Stimulated activated naive CD8-positive, alpha-beta T cell treated with anti-CD3 and anti-CD28 coated beads, Interleukin-15, Interleukin-2, amounts not matched to agents 100 U/mL and 50 U/mL, for 24 hours (primary cell): ENCODE results near the gene MIGA1.
A peak's percentile ranks its signal among the peaks of the same experiment; 100 is the strongest.

Source experiments
- ATAC-seq: fragments of 150-1000 bp; cut with Tn5 transposase; one replicate; pipeline ENCODE4 v1.10.0; 2021
- DNase-seq: peaks from one replicate; pipeline ENCODE4 v3.0.0; 2021

MIGA1 gene

GRCh38 chr1:77847621-77848080 is 68.2 kb downstream of the MIGA1 start:
- peak; percentile 34 for DNase-seq
- ATAC-seq = peak; percentile 75

- ATAC-seq (peak; percentile 46), DNase-seq (no peak)
Measured at GRCh38 chr1:77850082-77850481, 70.6 kb downstream of the MIGA1 start.

GRCh38 chr1:77857552-77857951 is 78.1 kb downstream of the MIGA1 start:
- no peak for ATAC-seq

GRCh38 chr1:77858725-77859124 is 79.3 kb downstream of the MIGA1 start:
- no peak for ATAC-seq
- DNase-seq = no peak

More at GRCh38 chr1:77857552-77857951, 78.1 kb downstream of the MIGA1 start:
- no peak for DNase-seq

DNA sequence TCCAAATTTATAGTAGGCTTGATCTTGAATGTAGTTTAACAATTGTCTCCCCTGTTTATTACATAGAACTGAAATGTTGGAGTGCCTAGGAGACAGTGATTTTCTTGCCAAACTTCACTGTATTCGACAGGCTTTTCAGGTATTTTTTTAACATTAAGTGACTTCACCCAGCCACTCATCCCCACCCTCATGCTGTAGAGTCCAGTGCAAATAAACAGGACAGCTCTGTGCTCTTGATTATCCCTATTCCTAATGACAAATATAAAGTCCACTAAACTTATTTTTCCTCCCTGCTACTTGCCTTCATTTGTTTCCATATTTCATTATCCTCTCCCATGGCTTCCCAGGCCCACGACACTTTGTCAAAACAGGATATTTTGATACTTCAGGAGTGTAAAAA is 79.8 kb downstream of the MIGA1 start:
- no peak for ATAC-seq

GRCh38 chr1:77866296-77866695 is 86.8 kb downstream of the MIGA1 start:
- DNase-seq (no peak), ATAC-seq (no peak)

More for the DNA sequence above, 79.8 kb downstream of the MIGA1 start:
- no peak for DNase-seq

- DNase-seq = no peak
- no peak for ATAC-seq
Measured at GRCh38 chr1:77872645-77873044, 93.2 kb downstream of the MIGA1 start.

- DNase-seq (no peak), ATAC-seq (no peak)
Measured at GRCh38 chr1:77873461-77873860, 94.0 kb downstream of the MIGA1 start.

GRCh38 chr1:77874804-77875445 is 95.5 kb downstream of the MIGA1 start:
- ATAC-seq (no peak), DNase-seq (no peak)

- DNase-seq = no peak
- no peak for ATAC-seq
Measured at GRCh38 chr1:77876884-77877283, 97.4 kb downstream of the MIGA1 start.

DNA sequence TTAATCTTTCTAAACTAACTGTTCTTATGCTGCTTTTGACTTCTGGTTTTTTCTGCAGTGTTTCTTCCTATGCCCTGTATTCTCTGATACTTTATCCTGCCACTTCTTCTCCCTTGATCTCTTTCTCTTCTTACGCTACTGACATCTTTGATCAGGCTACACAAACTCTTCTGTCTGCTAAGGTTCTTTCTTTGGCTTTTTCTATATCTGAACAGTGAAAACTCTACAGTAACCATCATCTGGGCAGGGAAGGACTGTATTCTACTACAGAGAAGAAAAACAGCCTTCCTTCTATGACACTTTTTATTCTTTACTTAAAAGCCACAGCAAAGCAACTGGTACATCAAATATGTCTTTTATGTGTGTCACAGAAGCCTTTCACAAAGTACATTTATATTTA is 101.6 kb downstream of the MIGA1 start:
- no peak for ATAC-seq

DNA sequence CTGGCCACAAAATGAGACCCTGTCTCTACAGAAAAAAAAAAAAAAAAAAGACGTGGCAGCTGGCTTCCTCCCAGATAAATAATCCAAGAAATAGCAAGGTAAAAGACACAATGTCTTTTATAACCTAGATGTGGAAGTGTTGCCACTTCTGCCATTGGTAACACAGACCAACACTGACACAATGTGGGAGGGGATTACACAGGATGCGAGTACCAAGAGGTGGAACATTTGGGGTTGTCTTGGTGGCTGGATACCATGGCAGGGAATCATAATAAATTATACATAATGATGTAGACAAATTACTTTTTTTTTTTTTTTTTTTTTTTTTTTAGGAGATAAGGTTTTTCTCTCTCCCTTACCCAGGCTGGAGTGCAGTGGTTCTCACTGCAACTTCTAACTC is 103.0 kb downstream of the MIGA1 start:
- no peak for ATAC-seq
- no peak for DNase-seq

More for the DNA sequence above, 101.6 kb downstream of the MIGA1 start:
- no peak for DNase-seq

DNA sequence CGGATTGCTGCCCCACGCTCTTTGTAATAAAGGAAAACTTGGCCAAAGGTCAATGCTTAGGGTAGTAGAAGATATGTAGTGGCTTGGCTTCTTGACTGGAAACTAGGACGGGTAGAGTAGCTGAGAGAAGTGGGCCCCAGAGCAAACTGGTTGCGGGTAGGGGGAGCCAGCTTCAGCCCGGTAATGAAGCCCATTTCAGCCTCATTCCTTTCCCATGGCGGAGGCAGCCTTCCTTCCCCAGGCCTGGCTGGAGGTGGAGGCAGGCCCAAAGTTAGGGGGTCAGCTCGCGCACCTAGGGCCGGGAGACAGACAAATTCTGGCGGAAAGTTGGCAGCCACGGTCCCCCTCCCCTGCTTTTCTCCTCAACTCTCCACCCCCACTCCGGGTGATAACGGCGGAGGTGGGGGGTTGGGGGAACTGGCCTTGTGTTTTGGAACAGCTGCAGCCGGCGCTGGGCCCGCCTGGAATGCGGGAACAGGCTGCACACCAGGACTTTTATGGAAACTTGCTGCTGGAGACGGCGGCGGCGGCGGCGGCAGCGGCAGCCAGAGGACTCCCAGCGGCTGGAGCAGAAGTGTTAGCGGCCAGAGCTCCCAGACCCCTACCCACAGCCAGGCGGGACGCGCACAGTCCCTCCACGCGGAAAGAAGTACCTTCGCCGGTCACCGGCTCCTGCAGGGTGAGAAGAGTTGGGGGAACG is 108.8 kb downstream of the MIGA1 start, which contains the start of gene NEXN:
Gene NEXN, plus strand, starts transcription at position 544 of the 700 bp plus-strand sequence. CDS start 27,483 bp downstream, outside the sequence.
- peak; percentile 19 for ATAC-seq
- no peak for DNase-seq

- DNase-seq = peak; percentile 42
- peak; percentile 61 for ATAC-seq
Measured at GRCh38 chr1:77888781-77889642, 109.6 kb downstream of the MIGA1 start.

DNA sequence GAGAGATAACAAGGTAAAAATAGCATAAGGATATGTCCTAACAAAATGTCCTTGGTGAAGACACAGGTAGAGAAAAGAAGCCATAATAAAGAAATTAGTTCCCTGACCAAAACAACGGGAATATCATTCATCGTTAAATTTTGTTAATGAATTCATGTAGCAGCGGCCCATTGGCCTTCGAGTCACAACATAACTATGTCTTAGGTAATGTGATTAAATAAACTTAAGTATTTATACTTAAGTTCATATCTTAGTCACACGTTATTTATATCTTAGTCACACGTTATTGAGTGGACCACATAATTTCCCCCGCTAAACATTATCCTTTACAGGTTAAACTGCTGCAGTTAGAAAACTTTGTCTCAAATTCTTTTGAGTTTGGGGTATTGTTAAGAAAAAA is 110.2 kb downstream of the MIGA1 start:
- ATAC-seq (no peak), DNase-seq (no peak)

DNA sequence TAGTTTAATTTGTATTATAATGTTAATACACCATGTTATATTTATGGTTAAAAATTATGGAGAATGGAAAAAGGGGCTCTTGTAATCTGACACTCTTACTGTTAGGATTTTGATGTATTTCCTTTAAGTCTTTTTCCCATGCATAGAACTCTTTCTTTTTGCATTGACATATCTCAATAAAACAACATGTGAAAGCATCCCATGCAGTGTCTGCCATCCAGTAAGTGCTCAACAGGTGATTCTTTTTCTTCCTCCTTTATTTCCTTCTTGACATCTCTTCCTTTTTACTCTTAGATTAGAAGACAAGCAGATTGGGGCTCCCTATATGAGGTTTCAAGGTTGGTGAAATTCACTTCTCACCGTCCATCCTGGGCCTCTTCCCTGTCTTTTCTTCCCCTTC is 111.8 kb downstream of the MIGA1 start:
- DNase-seq (no peak), ATAC-seq (no peak)

DNA sequence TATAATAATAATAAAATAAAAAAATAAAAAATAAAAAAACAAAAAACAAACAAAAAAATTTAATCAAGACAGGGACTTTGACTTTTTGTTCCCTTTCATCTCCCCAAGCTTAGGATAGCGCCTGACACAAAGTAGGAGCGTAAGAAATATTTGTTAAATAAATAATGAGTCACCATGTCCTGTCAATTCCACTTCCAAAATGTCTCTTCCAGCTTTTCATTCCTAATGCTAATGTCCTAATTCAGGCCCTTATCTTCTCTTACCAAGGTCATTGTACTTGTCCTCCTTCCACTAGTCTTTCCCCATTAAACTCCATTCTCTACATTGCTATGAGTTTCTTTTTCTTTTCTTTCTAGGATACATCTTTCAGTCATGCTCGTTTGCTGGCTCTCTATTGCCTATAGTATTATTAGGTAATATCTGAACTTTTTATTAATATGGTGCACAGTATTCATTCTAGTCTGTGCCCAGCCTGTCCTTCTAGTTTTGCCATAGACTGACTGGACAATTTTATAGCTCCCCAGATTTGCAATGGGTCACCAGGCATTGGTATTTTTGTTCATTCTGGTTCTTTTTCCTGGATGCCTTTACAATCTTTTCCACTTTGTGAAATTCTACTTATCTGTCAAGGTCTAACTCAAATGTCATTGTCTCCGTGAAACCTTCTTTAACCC is 120.3 kb downstream of the MIGA1 start:
- ATAC-seq (no peak), DNase-seq (no peak)

- peak; percentile 49 for ATAC-seq
- no peak for DNase-seq
Measured at GRCh38 chr1:77900687-77901293, 121.3 kb downstream of the MIGA1 start.

DNA sequence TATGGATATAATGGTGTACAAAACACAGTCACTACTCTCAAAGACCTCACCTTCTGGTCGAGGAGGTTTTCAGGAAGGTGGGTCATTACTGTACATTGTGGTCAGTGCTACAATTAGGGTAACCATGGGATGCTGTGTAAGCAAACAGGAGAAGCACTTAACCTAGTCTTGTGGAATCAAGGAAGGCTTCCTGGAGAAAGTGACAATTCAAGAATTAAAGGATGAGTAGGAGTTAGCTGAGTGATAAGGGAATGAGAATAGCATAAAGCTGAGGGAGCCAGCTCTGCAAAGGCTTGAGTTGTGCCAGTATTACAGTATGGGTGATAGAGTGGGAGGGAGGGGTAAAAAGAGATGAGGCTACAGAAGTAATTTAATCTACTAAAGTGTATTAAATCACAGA is 126.2 kb downstream of the MIGA1 start:
- no peak for ATAC-seq
- no peak for DNase-seq

- ATAC-seq = no peak
- no peak for DNase-seq
Measured at GRCh38 chr1:77906019-77906545, 126.6 kb downstream of the MIGA1 start.

- DNase-seq = no peak
- ATAC-seq = no peak
Measured at GRCh38 chr1:77906624-77907023, 127.2 kb downstream of the MIGA1 start.
